ENCODE results near the gene SLC2A3.
"Not testable (repeated sequence)": the region's sequence is repeated elsewhere in the genome, so short reads cannot be mapped to it uniquely, and the experiment has no call there.

- not testable (repeated sequence) for TF ChIP-seq CTCF, POLR2A (IDR thresholded peaks at IDR 0.05)
Measured at GRCh38 chr12:7932599-7933240, 3.3 kb downstream of the SLC2A3 start.
